RCC 7860 (cell line): ENCODE results near the gene GUCY1A2.

Source experiments
- DNase-seq: peaks from one replicate; pipeline ENCODE4 v3.0.0-alpha.2; 2015; ENCODE audit warnings: low spot score
- FAIRE-seq: peaks from 2 replicates; lab custom pipeline; 2012; peaks lifted over from hg19 to GRCh38; lab: Jason Lieb, UNC

GUCY1A2 gene

DNA sequence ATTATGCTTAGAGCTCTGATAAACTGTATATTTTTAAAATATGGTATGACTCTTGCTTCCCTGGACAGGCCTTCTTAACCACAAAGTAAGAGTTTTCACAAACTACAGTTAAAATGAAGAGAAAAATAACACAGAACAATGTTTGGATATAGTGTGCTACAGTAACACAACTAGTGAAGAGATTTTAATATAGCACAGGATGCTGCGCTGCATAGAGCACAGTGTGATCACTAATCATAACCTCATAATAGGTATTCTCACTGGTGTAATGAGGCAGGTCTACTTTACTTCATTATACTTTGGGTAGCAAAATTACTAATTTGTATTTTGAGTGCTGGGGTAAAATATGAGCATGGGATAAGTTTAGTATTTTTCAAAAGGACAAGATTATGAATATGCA lies 256.5 kb downstream of the GUCY1A2 start:
- no peak for DNase-seq
- FAIRE-seq, result no peak

DNA sequence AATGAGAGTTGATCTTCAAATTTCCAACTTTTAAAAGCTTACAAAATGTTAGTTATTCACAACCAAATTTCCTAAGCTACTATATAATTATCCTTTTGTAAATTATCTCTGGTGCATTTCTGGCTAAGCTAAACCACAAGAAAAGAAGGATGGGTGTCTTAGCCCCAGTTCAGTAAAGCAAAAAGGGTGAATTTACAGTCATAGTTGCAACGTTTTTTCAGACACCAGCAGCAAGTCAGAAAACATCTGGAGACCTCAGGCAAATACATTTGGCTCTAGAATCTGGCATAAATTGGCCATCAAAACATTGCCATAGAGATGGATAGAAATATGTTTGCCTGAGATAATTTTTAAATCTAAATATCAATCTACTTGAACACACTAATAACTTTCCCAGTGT lies 257.0 kb downstream of the GUCY1A2 start:
- FAIRE-seq (no peak), DNase-seq (no peak)

DNA sequence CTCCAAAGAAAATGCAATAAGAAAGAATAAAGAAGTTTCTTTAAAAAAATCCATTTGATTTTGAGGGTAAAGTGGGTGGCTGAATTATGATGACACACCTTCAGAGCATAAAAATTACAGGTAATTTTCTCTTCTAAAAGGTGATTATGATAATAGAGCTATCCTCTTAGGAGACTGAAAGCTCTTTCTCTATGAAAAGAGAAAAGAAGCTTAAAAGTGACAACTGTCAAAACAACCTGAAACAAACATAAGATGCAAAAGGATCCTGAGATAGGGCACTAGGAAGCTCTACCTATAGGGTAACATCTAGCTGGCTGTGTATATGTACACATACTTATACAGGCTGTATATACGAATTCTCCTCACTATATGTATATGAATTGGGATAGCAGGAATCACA lies 270.2 kb downstream of the GUCY1A2 start:
- FAIRE-seq (no peak), DNase-seq (no peak)

DNA sequence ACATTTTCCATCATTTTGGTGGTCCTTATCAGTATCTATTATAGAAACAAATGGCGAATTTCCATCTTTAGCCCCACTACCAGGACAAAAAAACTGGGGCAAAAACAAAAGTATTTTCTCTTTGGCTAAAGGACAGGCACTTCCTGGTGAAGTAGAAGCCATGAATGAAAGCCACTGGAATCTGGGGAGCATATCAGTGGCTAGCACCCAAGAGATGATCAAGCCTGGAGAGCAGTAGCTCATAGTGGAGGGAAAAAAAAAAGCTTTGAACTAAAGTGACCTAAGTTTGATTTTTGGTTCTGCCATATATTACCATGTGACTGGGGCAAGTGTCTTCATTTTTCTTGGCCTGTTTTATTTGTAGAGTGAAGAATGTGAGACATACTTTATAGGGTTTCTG lies 272.3 kb downstream of the GUCY1A2 start:
- DNase-seq (no peak), FAIRE-seq (no peak)

DNA sequence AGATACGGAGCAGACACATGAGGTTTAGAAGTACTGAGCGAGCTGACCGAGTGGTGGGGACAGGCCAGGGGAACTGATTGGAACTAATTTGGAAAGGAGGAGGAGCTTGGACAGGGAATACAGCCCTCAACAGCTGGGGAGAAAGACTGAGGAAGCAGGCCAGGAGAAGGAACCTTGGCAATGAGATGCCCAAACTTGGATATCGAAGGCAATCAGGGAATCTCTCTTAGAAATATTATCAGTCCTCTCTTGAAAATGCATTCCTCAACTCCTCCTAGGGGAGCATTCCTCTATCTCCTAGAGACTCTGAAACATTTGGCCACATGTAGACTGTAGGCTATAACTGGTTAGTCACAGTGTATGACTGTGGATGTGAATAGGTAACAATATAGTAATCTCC lies 284.6 kb downstream of the GUCY1A2 start:
- no peak for FAIRE-seq
- no peak for DNase-seq

DNA sequence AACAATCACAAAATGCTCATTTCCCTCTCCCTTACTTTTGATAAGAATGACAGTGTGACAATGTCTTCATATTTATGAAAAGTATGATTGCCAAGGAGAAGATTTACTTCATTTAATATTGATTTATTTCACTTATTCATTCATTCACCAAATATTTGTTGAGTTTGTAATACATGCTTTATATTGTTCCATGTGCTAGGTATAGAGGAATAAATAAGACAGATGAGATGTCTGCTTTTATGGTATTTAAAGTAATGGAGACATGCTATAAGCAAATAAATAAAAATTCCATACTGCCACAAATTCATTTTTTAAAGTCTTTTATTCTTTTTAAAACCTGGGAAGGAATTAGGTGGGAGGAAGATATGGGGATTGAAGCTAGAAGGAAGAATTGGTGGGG lies 289.4 kb downstream of the GUCY1A2 start:
- FAIRE-seq (no peak), DNase-seq (no peak)

DNA sequence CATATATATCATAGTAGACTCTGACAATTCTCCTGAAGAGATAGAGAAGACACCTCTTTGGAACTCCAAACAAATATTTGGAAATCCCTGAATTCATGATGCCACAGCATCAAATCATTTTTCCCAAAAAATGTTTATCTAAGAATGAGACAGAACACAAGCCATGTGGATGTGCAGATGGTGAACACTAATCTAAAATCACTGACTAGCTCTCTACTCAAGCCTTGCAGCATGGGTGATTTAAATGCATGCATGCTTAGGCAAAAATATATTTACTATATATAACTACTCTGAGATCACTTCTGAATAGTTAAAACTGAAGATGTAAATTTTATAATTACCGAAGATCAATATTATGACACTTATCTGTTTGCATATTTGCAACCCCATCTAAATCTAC lies 289.9 kb downstream of the GUCY1A2 start:
- DNase-seq (no peak), FAIRE-seq (no peak)

DNA sequence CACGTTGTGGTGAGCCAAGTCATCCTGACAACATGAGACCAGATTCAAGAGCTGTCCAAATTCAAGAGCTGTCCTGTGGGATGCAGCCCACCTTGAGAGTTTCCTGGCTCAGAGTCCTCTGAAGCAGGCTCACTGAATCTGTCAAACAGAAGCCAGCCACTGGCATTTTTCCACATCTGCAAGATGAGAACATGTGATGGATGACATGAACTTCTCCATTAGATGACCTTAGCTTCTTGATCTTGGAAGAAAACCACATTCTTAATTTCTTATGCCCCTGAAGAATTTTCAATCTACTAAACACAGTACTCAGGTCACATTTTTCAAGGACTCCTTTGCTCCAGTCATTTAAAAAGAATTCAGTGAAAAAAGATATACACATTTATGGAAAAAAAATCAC lies 291.0 kb downstream of the GUCY1A2 start:
- FAIRE-seq, result no peak
- no peak for DNase-seq

DNA sequence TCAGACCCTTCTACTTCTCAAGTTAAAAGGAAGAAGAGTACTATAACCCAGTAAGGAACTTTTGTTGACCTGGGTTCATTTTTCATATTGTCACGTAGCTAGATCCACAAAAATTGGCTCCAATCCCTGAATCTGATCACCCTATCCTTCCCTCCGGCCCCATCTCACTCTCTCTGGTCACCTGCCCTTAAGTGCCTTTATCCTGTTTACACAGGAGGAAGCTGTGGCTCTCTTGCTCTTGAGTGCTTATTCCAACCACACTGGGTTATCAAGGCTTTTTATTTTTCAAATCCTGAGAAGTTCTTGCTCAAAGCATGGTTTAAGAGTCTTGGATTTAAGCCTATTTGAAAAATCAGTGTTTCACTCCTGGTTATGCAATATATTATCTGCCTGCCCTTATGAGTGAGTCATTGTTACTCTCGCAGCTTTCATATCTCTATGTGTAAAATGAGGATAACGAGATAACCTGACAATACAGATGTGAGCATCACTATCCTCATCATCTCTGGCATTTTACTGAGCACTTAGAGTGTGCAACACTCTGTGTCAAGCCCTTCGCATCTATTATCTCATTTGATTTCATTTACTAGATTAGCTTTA lies 293.9 kb downstream of the GUCY1A2 start:
- no peak for DNase-seq
- no peak for FAIRE-seq

DNA sequence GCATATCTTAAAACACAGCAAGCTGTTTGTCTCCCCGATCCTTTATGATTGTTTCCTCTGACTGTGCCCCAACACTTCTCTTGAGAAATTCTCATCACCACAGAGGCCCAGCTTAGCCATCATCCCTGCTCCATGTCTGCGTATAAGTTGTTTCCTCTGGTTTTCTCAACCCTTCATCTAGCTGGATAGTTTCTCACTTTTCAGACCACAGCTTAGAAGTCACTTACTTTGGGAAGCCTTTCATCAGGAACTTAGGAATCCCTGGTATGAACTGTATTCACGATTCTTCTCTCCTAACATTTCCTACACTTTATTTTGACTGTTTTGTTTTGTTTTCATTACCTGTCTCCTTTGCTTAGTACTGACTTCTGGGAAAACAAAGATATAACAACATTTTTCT lies 295.2 kb downstream of the GUCY1A2 start:
- DNase-seq (no peak), FAIRE-seq (no peak)

DNA sequence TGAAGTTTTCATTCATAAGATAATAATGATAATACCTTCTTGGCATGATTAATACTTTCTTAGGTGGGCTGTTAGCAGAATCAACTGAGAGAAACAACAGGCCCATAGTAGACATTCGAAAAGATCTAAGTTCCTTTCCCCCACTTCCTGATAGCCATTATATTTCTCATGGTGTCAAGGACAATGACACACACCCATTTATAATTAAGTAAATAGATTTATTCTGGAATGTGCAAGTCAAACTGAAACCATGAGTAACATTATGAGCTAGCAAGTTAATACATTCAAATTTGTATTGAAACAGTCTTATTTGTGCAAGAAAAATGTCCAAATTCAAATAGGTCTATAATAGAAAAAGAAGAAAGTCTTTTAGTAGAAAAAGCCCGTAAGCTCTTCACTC lies 301.1 kb downstream of the GUCY1A2 start:
- DNase-seq, result no peak

DNA sequence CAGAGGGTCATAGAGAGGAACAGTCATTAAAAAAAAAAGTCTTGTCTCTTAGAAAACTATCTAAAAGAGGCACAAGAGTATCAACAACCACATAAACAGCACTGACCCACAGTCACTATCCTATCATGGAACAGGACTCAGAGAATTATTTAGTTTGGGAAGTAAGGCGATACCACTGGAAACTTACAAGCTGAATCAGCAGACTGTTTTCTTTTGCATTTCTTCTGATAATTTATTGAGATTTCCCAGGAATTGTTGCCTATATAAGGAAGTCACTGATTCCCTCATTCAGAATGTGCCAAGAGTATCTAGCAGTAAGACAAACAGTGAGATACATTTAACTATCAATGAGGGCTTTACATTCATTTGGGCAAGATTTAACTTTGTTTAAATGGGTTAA lies 304.1 kb downstream of the GUCY1A2 start:
- FAIRE-seq, result no peak
- no peak for DNase-seq

More for the DNA sequence above, 301.1 kb downstream of the GUCY1A2 start:
- FAIRE-seq, result no peak

DNA sequence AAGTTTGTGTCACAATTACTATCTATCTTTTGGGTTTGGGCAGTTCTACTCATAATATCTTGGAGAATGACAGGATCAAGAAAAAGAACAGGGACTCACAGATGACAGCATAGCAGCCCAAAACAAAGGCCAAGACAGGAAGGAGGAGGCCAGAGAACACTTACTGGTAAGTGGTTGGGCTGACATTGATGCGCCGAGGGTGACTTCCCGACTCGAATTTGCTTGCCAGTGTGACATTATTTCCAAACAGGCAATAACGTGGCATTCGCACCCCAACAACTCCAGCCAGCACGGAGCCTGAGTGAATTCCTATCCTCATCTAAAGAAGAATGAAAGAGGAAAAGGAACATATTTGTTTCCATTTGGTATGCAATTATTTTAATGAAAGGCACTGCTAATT lies 309.9 kb downstream of the GUCY1A2 start:
- DNase-seq (no peak), FAIRE-seq (no peak)

DNA sequence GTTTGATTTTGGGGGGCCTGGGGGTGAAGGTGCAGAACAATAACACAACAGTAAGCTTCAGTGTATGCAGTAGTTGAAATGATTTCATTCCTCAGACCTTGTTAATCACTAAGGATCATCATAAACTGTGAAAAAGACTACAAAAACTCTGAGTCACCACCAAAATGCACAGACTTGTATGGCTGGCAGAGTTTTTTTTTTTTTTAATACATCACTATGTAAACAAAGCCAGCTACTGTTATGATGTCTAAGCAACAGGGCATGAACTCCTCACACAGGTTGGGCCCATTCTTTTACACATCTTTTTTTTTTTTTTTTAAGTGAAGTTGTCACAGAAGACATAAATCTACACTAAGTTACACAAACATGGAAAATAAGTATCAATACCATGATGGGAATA lies 311.9 kb downstream of the GUCY1A2 start:
- peak; percentile 83 for DNase-seq
- peak; percentile 62 for FAIRE-seq

DNA sequence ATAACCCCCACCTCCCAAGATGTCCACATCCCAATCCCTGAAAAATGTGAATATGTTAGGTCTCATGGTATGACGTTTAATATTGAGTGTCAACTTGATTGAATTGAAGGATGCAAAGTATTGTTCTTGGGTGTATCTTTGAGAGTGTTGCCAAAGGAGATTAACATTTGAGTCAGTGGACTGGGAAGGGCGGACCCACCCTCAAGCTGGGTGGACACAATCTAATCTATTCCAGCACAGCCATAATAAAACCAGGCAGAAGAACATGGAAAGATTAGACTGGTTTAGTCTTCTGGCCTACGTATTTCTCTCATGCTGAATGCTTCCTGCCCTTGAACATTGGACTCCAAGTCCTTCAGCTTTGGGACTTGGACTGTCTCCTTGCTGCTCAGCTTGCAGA lies 315.5 kb downstream of the GUCY1A2 start:
- DNase-seq, result no peak
- no peak for FAIRE-seq

DNA sequence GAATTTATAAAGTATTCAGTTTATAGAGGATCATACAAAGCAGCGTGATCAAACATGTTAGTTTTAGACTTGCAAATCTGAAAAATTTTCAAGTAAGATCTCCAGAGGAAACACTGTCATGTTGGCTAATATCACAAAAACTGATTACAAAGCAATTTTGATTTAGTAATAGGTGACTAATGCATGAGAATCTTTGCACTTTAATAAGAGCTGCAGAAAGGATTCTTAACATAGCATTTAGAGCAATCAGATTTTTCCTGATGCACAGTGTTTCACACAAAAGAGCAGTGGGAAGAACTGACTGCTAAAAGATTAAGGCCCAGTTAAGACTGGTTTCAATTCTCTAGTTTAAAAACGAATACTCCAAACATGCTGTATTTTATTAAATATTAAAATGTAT lies 321.2 kb downstream of the GUCY1A2 start:
- peak; percentile 11 for DNase-seq
- FAIRE-seq, result no peak

DNA sequence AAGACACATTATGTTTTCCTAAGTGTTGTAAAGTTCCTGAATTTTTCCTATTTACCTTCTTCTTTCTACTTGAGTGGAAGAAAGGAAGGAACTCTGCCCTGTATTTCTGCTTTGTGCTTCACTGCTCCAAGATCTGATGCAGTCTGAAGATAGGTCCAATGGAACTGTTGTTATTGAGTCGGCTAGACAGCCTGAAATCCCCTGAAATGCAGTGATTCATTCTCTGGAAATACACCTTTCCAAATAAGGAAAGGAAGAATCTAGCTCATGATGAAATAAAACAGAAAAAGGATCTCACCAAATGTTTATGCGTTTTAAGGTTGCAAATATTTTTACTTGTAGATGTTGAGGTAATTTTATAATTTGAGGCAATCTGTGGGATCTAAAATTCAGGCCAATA lies 322.8 kb downstream of the GUCY1A2 start:
- FAIRE-seq (peak; percentile 38), DNase-seq (peak; percentile 53)

DNA sequence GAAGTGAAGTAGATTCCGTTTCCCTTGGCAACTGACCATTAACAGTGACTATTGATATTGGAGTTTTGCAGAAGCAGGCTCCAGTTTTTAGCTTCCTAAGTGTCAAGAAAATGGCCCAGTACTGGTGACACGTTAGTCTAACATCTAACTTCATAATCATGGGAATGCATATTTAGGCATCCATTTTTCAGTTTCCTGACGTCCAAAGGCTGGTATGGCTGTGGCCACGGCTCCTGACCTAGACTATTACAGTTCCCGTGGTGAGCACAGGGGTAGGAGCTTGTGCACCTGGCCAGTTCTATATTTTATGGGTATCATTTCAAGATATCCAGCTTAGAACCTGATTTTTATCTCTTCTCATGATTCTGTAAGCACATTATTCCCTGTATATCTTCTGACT lies 323.8 kb downstream of the GUCY1A2 start:
- FAIRE-seq (no peak), DNase-seq (no peak)

DNA sequence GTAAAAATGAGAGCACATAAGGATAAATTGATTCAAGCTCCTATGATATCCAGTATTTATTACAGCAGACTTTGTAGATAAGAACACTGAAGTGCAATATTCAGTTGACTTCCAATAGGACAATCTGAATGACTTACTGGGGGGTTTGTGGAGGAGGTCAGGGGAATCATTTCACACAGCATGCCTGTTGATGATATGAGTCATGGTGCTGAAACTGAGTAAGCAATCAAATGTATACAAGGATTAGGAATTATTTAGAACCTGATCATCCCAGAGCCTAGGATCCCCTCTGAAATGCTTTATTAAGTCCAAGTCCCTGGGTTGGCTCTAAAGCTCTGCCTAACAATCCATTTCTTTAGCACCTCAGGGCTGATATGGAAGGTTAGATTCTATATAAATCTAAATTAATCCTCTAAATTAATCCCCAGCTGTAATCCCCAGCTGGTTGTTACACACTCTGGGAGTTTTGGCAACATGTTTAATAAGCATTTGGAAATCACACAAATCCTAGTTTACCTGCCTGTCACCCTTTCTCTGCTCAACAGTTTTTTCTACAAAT lies 326.4 kb downstream of the GUCY1A2 start:
- no peak for FAIRE-seq
- no peak for DNase-seq

DNA sequence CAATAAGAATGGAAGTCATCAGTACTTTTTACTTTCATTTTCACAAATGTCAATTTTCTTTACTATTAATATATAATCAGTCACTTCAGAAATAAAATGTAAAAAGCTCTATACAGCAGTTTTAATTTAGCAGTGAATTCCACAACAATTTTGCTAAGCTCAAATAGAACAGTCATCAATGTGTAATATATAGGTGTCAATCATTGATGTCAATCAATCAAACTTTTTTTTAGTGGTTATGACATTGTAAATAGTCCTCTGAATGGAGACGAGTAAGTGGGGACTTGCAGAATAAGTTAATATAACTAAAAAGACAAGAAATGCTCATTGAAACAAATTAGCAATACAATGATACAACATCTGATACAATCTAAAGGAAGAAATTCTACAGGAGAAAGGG lies 327.4 kb downstream of the GUCY1A2 start:
- FAIRE-seq (no peak), DNase-seq (no peak)

DNA sequence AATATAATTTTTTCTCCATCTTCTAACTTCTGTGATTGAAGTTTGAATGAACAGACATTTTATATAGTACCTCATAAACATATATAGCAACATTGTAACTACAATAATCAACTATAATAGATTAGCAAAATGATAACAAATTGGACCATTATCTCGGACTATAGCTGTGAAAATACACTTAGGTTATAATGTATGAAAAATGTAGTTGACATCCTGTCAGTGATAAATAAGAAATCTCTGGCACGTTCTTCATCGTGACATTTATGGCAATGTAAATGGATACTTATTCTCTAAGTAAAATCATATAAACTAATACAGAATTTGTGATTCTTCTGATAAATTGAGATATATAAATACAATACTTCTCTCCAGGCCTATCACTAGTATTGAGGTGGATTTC lies 333.3 kb downstream of the GUCY1A2 start:
- DNase-seq (no peak), FAIRE-seq (no peak)

DNA sequence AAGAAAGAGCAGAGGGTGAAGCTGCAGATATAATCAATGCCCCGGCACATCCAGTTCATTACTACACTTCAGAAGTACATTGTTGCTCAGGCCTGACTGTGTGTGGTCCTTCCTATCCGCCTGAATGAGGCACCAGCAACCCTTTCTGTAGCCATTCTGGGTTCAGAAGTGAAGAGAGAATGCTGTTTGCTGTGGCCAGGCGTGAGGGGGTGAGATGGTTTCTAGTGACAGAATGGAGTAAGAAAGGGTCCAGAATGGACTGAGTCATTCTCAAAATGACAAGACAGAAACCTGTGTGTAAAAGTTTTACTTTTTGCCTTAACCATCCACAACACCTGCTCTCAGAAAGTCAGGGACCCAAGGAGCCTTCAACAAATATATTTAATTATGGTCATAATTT lies 334.8 kb downstream of the GUCY1A2 start:
- DNase-seq (no peak), FAIRE-seq (no peak)

DNA sequence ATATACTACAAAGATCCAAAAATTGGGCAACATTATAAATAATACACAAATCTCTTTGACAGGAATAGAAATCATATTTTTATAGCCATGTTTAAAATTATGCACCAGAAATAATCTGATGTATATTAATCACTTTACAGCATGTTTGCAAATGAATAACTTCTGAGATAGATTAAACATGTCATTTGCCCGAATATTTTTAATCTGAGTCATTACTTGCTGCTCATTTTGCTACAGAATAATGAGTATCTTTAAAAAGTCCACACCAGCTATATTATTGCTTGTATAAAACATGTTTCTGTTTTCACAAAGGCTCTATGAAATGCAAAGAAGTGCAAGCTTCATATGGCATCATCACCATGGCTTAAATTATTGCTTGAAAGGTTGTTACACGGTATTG lies 336.8 kb downstream of the GUCY1A2 start:
- no peak for DNase-seq
- no peak for FAIRE-seq
